ENCODE results near the gene RND2. TPM values are rescaled to one million over a fixed set of nuclear protein-coding genes. Genes with fewer than 3 reads are reported as not detected.

RND2 gene
- total and polyA plus RNA-seq, 2 of the 13 experiments (the other 11 are each of a cell fraction or from before 2014, with no cell fraction given) = 0.05 to 0.11 TPM

DNA sequence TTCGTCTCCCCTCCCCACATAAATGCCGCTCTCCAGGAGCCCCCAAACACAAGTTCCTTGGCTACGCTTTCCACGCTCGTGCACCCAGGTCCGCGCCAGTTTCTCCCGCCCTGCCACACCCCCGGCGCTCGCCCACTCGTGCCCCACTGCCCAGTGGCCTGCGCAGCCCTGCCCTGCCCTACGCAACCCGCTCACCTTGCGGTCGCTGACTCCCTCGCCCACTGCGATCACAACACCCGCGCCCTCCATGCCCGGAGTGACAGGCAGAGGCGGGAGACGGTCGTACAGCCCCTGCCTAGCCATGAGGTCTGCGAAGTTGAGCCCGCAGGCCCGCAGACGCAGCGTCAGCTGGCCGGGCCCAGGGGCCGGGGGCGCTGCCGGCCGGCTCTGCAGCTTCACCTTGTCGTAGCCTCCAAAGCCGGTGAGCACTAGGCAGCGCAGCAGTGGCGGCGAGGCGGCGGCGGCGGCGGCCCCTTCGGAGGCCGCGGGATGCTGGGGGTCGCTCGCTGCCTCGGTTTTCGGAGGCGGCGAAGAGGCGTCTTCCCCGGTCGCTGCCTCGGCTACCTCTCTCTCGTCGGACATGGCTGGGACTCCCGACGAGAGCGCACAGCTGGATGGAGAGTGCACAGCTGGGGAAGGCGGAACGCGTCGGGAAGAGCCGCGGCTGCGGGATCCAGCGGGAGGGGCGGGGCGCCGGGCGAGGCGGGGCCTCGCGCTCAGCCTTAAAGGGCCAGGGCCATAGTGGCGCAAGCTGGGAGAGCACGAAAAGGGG is 3.1 kb upstream of the RND2 start, which contains the start of gene VAT1 (continued):
- TF ChIP-seq, protein P1, sequence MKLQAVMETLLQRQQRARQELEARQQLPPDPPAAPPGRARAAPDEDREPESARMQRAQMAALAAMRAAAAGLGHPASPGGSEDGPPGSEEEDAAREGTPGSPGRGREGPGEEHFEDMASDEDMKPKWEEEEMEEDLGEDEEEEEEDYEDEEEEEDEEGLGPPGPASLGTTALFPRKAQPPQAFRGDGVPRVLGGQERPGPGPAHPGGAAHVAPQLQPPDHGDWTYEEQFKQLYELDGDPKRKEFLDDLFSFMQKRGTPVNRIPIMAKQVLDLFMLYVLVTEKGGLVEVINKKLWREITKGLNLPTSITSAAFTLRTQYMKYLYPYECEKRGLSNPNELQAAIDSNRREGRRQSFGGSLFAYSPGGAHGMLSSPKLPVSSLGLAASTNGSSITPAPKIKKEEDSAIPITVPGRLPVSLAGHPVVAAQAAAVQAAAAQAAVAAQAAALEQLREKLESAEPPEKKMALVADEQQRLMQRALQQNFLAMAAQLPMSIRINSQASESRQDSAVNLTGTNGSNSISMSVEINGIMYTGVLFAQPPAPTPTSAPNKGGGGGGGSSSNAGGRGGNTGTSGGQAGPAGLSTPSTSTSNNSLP (IDR thresholded peaks at IDR 0.05; ENCODE audit: low read depth, low read length) = no peak
- TF ChIP-seq ZNF562 (CRISPR knock-in tag; IDR thresholded peaks at IDR 0.05; ENCODE audit: borderline replicate concordance) (no peak), ZSCAN20 (CRISPR knock-in tag; IDR thresholded peaks at IDR 0.05; ENCODE audit: borderline replicate concordance) (peak; percentile 87; the same call in 1 of the 2 replicates), MXI1 (IDR thresholded peaks at IDR 0.05; ENCODE audit: borderline replicate concordance, low read depth, low read length) (peak; percentile 62; the same call in 2 of the 3 replicates), ZNF260 (CRISPR knock-in tag; IDR thresholded peaks at IDR 0.05; ENCODE audit: borderline replicate concordance, low read depth) (no peak), REXO4 (CRISPR knock-in tag; IDR thresholded peaks at IDR 0.05; ENCODE audit: borderline replicate concordance) (no peak), ZNF841 (CRISPR knock-in tag; IDR thresholded peaks at IDR 0.05; ENCODE audit: borderline replicate concordance) (no peak), MTA3 (CRISPR knock-in tag; IDR thresholded peaks at IDR 0.05) (no peak; the same call in 1 of the 2 replicates), BORCS8-MEF2B (CRISPR knock-in tag; IDR thresholded peaks at IDR 0.05) (peak; percentile 80; the same call in 1 of the 2 replicates), ZNF589 (CRISPR knock-in tag; conservative IDR thresholded peaks at IDR 0.05) (0 out of 2 replicates have a peak, but pooled peaks have one; percentile 41), ARNT (IDR thresholded peaks at IDR 0.05) (no peak), MBD4 (IDR thresholded peaks at IDR 0.05; ENCODE audit: borderline replicate concordance, low read length) (no peak)
- TF ChIP-seq, protein P2, sequence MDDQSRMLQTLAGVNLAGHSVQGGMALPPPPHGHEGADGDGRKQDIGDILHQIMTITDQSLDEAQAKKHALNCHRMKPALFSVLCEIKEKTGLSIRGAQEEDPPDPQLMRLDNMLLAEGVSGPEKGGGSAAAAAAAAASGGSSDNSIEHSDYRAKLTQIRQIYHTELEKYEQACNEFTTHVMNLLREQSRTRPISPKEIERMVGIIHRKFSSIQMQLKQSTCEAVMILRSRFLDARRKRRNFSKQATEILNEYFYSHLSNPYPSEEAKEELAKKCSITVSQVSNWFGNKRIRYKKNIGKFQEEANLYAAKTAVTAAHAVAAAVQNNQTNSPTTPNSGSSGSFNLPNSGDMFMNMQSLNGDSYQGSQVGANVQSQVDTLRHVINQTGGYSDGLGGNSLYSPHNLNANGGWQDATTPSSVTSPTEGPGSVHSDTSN (CRISPR knock-in tag; IDR thresholded peaks at IDR 0.05; ENCODE audit: borderline replicate concordance) = 0 out of 2 replicates have a peak, but pooled peaks have one; percentile 52
- TF ChIP-seq, protein P3, sequence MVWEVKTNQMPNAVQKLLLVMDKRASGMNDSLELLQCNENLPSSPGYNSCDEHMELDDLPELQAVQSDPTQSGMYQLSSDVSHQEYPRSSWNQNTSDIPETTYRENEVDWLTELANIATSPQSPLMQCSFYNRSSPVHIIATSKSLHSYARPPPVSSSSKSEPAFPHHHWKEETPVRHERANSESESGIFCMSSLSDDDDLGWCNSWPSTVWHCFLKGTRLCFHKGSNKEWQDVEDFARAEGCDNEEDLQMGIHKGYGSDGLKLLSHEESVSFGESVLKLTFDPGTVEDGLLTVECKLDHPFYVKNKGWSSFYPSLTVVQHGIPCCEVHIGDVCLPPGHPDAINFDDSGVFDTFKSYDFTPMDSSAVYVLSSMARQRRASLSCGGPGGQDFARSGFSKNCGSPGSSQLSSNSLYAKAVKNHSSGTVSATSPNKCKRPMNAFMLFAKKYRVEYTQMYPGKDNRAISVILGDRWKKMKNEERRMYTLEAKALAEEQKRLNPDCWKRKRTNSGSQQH (CRISPR knock-in tag; IDR thresholded peaks at IDR 0.05; ENCODE audit: low read depth) = peak; percentile 16; the same call in 1 of the 2 replicates
- TF ChIP-seq, protein P4, sequence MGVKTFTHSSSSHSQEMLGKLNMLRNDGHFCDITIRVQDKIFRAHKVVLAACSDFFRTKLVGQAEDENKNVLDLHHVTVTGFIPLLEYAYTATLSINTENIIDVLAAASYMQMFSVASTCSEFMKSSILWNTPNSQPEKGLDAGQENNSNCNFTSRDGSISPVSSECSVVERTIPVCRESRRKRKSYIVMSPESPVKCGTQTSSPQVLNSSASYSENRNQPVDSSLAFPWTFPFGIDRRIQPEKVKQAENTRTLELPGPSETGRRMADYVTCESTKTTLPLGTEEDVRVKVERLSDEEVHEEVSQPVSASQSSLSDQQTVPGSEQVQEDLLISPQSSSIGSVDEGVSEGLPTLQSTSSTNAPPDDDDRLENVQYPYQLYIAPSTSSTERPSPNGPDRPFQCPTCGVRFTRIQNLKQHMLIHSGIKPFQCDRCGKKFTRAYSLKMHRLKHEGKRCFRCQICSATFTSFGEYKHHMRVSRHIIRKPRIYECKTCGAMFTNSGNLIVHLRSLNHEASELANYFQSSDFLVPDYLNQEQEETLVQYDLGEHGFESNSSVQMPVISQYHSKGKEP (CRISPR knock-in tag; IDR thresholded peaks at IDR 0.05) = no peak
- TF ChIP-seq, protein P5, sequence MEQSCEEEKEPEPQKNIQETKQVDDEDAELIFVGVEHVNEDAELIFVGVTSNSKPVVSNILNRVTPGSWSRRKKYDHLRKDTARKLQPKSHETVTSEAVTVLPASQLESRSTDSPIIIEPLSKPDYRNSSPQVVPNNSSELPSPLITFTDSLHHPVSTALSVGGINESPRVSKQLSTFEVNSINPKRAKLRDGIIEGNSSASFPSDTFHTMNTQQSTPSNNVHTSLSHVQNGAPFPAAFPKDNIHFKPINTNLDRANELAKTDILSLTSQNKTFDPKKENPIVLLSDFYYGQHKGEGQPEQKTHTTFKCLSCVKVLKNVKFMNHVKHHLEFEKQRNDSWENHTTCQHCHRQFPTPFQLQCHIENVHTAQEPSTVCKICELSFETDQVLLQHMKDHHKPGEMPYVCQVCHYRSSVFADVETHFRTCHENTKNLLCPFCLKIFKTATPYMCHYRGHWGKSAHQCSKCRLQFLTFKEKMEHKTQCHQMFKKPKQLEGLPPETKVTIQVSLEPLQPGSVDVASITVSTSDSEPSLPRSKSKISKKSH (CRISPR knock-in tag; IDR thresholded peaks at IDR 0.05; ENCODE audit: borderline replicate concordance) = peak; percentile 93

All from HepG2 (cell line).